NCI-H460 (cell line): ENCODE data around the gene NMNAT3. TPM values are rescaled to one million over a fixed set of nuclear protein-coding genes. Genes with fewer than 3 reads are reported as not detected.

Experiments used
- DNase-seq: peaks from one replicate; pipeline ENCODE4 v3.0.0-alpha.2; 2016; ENCODE audit warnings: low read depth; ENCODE audit errors: extremely low read depth
- small RNA-seq, 2 experiments: library from RNA; depleted of rRNA; stranded (forward); fragments of <200 nt; gene quantifications; one replicate each; pipeline ENCODE3, GENCODE V24; 2014
- total RNA-seq: library from RNA; depleted of rRNA; stranded (reverse); fragments of >200 nt; shearing (Covaris generic); gene quantifications from 2 replicates; pipeline ENCODE4 v1.2.3, GENCODE V29; 2014; rRNA removed

NMNAT3 gene
- total RNA-seq, 1 experiment from 2014 or later: 2.4 TPM

DNA sequence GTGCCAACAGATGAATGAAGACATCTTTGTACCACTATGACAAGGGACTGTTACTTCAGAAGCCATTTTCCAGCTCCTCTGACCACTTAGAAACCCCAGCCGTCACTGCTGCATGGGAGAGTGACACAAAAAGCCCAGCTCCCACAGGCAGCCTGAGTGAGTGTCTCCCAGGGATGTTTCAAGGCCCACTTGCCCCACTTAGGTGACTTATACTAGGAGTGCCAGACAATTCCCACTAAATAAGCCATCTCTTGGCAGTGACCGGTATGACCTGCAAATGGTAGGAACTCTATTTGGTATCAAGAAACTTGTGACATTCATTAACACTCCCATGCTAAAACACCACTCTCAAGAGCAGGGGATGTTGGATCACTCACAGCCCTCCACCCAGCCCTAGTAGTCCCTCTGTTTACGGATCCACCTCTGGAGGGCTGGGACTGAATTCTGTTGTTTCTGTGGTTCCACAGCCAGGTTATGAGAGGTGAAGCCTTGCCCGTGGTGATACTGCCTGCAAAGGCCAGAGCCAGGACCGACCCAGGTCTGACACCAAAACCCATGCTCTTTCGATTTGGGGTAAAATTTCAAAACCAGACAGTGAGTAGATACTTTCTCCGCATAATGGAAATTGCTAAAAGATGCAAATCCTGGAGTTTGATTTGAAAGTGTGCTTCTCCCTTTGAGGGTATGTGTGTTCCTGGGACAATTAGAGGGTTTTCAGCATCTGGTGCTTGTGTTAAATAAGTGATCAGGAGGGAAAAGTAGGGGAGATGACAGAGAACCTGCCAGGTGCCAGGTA lies 152.7 kb downstream of the NMNAT3 start:
- no peak for DNase-seq

DNA sequence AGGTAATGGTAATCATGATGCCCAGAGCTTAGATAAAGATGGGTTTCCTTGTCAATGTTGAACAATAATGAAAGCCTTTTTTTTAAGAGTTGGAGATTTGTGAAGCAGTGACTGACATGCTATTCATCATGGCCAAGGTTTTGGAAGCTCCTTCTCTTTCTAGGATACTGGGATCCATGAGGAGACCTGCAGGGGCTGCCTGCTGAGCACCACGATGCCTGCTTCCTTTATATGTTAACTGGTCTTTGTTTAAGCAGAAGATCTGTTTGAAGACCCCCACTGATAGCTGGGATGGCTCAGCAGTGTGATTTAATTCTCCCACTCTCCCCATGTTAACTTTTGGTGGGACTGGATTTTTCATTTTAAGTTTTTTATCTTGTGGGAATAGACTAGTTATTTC lies 154.1 kb downstream of the NMNAT3 start:
- DNase-seq: no peak

DNA sequence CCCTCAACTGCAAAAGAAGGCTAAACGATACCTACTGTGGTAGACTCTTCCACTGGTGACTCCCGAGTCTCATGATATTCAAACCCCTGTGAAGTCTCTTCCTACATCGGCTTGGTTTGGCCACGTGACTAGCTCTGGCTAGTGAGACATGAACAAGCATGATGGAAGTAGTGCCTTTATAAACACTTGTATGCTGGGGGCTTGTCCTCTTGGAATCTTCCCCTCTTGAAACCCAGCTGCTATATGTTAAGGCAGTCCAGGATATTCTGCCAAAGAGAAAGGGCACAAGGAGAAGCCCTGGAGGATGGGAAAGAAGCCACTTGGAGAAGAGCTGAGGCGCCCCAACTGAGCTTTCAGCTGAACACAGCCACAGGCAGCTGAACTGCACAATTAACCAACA lies 154.6 kb downstream of the NMNAT3 start:
- no peak for DNase-seq

DNA sequence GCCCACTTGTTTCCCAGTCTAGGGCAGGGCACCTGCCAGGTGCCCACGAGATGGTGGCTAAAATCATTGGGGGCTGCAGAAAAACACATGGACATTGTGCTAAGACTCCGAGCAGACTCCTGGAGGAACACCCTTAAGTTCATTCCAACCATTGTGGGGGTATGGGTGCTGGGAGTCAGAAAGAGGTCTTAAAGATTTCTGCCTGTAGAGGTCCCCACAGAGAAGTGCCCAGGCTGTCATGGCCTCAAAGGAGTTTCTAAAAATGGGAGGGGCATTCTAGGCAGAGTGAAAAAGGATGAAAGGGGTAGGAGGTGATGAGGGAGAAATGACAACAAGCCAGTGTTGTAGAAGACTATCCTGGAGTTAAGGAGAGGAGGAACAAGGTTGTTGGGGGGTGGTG lies 155.4 kb downstream of the NMNAT3 start:
- DNase-seq: no peak

GRCh38 chr3:139521816-139522215 lies 156.0 kb downstream of the NMNAT3 start:
- DNase-seq: no peak

GRCh38 chr3:139521144-139521543 lies 156.6 kb downstream of the NMNAT3 start:
- no peak for DNase-seq

DNA sequence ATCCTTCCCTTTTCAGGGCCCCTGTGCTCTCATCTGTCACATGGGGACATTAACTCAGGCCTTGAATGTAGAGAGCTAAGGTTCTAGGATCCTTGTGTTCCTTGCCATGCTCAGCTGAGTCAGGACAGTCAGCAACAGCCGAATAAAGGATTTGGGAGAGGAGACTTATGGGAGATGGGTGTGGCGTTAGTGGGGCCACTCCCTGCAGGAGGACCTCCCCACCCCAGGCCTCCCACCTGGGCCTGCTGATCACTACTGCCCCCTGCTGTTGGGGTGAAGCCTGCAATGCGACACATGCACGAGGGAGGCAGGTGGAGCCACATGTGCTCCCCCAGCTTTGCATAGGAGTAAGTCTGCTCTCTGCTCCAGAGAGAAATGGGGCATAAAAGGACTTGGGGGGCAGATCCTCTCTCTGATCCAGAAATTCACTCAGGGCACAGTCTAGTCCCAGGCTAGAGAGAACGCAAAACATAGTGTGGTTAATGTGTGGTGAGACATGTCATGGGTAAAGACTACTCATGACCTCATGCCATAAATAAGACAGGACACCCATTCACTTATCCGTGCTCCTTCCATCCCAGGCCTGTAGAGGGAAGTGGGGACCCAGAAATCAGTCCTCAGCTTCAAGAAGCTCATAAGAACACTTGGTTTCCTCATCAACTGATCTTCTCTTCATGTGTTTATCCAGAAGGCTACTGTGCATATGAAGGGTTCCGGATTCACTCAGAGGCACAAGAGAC lies 157.6 kb downstream of the NMNAT3 start:
- DNase-seq: no peak

DNA sequence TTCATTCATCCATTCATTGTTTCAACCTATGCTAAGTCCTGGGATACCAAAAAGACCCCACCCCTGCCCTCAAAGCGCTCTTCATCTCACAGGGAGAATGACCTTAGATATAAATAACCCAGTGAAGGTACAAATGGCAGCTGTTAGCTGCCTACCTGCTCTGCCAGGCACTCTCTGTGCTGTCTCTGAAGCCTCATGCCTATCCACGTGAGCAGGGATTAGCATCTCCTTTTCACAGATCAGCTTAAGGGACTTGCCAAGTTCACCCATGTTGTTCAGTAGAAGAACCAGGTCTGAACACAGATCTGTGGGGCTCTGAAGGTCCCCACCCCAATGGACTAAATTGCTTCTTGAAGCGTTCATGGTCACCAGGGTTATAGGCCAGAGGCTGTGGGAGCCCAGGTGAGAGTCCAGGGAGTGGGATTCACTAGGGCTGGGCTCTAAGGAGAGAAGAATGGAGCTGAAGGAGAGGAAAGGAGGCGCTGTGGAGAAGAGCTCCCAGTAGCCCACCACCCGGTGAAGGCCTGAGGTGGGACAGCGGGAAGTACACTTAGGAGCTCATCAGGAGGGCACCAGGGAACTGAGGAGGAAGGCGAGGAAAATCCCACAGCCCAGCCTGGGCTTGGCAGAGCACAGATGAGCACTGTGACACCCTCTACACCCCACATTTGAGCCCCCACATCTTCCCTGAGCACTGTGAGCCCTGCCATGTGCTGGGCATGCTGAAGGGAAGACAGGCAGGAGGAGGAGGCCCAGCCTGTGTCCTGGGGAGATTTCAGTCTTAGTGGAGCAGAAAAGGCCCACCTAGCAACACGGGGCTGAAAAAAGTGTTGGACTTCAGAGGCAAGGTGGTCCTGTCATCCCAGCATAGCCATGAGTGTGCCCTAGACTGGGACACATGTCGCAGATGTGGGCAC lies 158.6 kb downstream of the NMNAT3 start:
- no peak for DNase-seq

- no peak for DNase-seq
Observed at GRCh38 chr3:139518306-139518705, 159.5 kb downstream of the NMNAT3 start.

GRCh38 chr3:139517321-139518065 lies 160.3 kb downstream of the NMNAT3 start:
- DNase-seq: no peak

DNA sequence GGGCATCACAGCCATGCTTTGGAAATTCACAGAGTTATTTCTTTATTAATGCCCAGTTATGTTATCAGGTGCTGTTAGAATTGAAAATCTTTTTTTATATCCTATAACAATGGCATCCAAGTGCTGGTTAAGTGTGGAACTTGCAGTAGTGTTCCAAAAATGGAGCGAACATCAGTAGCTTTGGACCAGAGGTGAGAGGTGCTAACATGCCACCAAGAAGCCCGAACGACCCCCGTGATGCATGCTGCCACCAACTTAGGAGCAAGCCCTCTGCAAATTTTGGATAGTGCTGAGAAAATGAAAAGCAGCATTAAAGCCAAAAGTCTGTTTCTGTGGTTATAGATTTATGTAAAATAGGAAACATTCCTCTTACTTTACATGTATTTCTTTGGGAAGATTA lies 163.0 kb downstream of the NMNAT3 start:
- no peak for DNase-seq

Small RNAs within 50 kb of the gene (small RNA-seq; reads per million reads assigned to genes)
- gene RN7SL724P: 0 reads per million in 2 experiments

Other genes with a start within 250 kb of the NMNAT3 start
- gene RBP2, start 201.5 kb downstream of the NMNAT3 start, total RNA-seq: not detected in 2 replicates
- not detected in 2 replicates for gene RBP1, start 138.2 kb downstream of the NMNAT3 start, total RNA-seq